Measurements from ENCODE around the gene UBE2E1. TPM values are rescaled to one million over a fixed set of nuclear protein-coding genes. Genes with fewer than 3 reads are reported as not detected.

UBE2E1 gene
- total RNA-seq, 2 donors from 2014 or later, result 41.2 to 53.3 TPM

DNA sequence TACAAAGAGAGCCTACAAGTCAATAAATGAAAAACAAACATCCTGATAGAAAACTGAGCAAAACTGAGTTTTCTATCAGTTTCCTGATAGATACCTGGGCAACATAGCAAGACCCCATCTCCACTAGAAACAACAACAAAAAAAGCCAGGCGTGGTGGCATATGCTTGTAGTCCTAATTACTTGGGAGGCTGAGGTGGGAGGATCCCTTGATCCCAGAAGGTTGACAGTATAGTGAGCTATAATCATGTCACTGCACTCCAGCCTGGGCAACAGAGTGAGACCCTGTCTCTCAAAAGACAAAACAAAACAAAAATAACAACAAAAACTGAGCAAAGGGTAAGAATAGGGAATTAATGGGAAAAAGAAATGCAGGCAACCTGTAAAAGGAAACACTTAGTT is 23.9 kb upstream of the UBE2E1 start:
- Histone ChIP-seq H3K36me3 (no peaks in the 10 kb centered on the region), H3K27ac (no peak overlapping the region), H3K9me3 (no peaks in the 10 kb centered on the region), H3K27me3 (replicated peaks; ENCODE audit: insufficient read depth) (no peaks in the 10 kb centered on the region), H3K4me1 (ENCODE audit: control insufficient read depth in 1 of 2, low read depth in 2 of 2) (no peaks in the 10 kb centered on the region), H3K4me3 (no peak overlapping the region)
- no peak for ATAC-seq (ENCODE audit: insufficient number of reproducible peaks, low FRiP score, low read depth)
- DNase-seq (ENCODE audit: low spot score), result no peak
- TF ChIP-seq CTCF (IDR thresholded peaks at IDR 0.05), result no peak

- ATAC-seq (ENCODE audit: insufficient number of reproducible peaks, low FRiP score, low read depth) (no peak), DNase-seq (ENCODE audit: low spot score) (no peak)
- Histone ChIP-seq H3K36me3 (no peaks in the 10 kb centered on the region), H3K27ac (no peak overlapping the region), H3K4me3 (no peak overlapping the region), H3K27me3 (replicated peaks; ENCODE audit: insufficient read depth) (no peaks in the 10 kb centered on the region), H3K9me3 (no peaks in the 10 kb centered on the region), H3K4me1 (ENCODE audit: control insufficient read depth in 1 of 2, low read depth in 2 of 2) (no peaks in the 10 kb centered on the region)
- TF ChIP-seq CTCF (IDR thresholded peaks at IDR 0.05), result no peak
These were observed 20.6 kb upstream of the UBE2E1 start for GRCh38 chr3:23785097-23785645.

DNA sequence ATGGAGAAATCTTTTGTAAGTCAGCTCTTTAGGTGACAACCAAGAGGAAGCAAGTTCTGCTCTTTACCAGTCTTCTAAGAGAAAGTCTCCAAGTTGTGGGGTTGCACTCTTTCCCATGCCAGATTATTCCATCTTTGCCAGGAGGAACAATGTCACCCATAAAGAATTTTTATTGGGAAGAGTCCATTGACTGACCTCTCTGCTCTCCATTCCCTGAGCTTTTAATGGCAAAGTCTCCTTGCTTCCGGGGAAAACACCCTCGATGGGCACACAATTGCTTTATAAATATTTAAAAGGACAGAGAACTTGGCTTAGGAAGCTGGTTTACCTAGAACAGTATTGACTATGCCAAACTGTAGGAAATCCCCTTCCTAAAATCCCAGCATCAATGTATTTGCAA is 19.9 kb upstream of the UBE2E1 start:
- H3K4me3 ChIP-seq, result no peak overlapping the region
- no peaks in the 10 kb centered on the region for H3K36me3 ChIP-seq
- no peak for TF ChIP-seq CTCF (IDR thresholded peaks at IDR 0.05)
- H3K4me1 ChIP-seq (ENCODE audit: control insufficient read depth in 1 of 2, low read depth in 2 of 2), result no peaks in the 10 kb centered on the region
- no peaks in the 10 kb centered on the region for H3K9me3 ChIP-seq
- ATAC-seq (ENCODE audit: insufficient number of reproducible peaks, low FRiP score, low read depth) (no peak), DNase-seq (ENCODE audit: low spot score) (no peak)
- no peaks in the 10 kb centered on the region for H3K27me3 ChIP-seq (replicated peaks; ENCODE audit: insufficient read depth)
- no peak overlapping the region for H3K27ac ChIP-seq

GRCh38 chr3:23791678-23792077 is 14.1 kb upstream of the UBE2E1 start:
- ATAC-seq (ENCODE audit: insufficient number of reproducible peaks, low FRiP score, low read depth) (no peak), DNase-seq (ENCODE audit: low spot score) (no peak)
- H3K36me3 ChIP-seq, result no peaks in the 10 kb centered on the region
- H3K27ac ChIP-seq, result no peak overlapping the region
- no peak overlapping the region for H3K4me3 ChIP-seq
- no peaks in the 10 kb centered on the region for H3K9me3 ChIP-seq
- H3K27me3 ChIP-seq (replicated peaks; ENCODE audit: insufficient read depth), result no peaks in the 10 kb centered on the region
- no peak for TF ChIP-seq CTCF (IDR thresholded peaks at IDR 0.05)
- no peaks in the 10 kb centered on the region for H3K4me1 ChIP-seq (ENCODE audit: control insufficient read depth in 1 of 2, low read depth in 2 of 2)

DNA sequence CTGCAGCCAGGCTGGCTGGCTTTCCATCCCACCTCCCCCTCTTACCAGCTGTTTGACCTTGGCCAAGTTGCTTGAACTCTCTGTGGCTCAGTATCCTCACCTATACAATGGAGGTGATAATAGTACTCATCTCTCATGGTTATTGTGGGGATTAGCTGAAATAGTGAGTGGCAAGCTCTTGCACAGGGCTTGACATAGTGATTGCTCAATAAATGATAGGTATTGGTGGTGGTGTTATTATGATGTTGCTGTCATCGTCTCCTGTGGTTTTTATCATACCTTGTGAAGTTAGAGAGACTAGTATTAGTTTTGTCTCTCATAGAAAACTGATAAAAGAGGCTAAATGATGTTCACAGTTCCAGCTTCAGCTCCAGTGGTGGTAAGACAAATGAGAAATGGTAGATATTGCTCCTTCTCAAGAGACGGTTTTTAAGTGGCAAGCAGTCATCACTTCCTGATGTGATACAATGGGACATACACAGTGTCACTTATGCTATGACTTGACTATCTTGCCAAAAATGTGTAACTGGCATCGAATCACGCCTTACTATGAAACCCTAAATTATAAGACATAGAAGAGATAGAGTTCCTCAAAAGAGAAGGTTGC is 12.1 kb upstream of the UBE2E1 start:
- no peak for TF ChIP-seq CTCF (IDR thresholded peaks at IDR 0.05)
- Histone ChIP-seq H3K4me1 (ENCODE audit: control insufficient read depth in 1 of 2, low read depth in 2 of 2) (no peaks in the 10 kb centered on the region), H3K9me3 (no peaks in the 10 kb centered on the region), H3K27ac (no peak overlapping the region), H3K27me3 (replicated peaks; ENCODE audit: insufficient read depth) (no peaks in the 10 kb centered on the region), H3K4me3 (no peak overlapping the region), H3K36me3 (no peaks in the 10 kb centered on the region)
- ATAC-seq (ENCODE audit: insufficient number of reproducible peaks, low FRiP score, low read depth) (no peak), DNase-seq (ENCODE audit: low spot score) (no peak)
